Kidney tubule cell (primary cell): Measurements from ENCODE around the gene ENTR1.
A peak's percentile ranks its signal among the peaks of the same experiment; 100 is the strongest.

Experiments used
- DNase-seq: peaks from one replicate; pipeline ENCODE4 v3.0.0-alpha.2; 2018; ENCODE audit warnings: low spot score

Gene ENTR1

GRCh38 chr9:136376457-136376856, 34.0 kb downstream of the ENTR1 start:
- DNase-seq, result no peak

DNA sequence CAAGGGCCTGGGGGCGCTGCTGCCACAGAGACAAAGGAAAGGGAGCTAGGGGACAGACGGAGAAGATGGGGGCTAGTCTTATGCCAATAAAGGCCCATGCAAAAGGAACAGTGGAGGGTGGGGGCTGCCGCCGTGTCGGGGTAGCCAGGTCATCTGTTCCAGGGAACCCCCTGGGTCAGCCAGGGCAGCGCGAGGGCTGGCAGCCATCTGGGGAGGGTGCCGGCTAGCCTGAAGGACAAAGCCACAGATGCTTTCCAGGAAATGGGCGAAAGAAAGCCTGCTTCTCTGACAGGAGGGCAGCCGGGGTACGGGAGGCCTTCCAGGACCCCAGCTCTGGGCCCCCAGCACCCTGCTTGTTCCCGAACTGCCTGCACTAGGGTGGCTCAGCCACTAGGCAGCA, 35.3 kb downstream of the ENTR1 start:
- DNase-seq, result no peak

DNA sequence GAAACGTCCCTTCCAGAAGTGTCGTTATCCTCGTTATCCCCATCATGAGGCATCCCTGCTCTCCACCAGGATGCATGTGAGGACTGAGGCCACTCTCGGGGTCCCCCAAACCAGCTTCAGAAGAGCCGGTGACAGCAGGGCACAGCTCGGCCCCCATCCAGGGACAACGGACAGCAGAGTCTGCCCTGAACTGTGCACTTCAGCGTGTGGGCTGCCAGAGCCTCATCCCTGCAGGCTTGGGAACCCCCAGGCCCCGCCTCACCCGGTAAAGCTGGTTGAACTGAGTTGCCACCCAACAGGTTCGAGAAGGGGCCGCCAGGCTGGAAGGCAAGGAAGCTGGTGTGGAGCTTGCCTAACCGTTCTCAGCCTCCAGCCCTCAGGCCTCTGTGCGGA, 36.2 kb downstream of the ENTR1 start:
- DNase-seq, result no peak

DNA sequence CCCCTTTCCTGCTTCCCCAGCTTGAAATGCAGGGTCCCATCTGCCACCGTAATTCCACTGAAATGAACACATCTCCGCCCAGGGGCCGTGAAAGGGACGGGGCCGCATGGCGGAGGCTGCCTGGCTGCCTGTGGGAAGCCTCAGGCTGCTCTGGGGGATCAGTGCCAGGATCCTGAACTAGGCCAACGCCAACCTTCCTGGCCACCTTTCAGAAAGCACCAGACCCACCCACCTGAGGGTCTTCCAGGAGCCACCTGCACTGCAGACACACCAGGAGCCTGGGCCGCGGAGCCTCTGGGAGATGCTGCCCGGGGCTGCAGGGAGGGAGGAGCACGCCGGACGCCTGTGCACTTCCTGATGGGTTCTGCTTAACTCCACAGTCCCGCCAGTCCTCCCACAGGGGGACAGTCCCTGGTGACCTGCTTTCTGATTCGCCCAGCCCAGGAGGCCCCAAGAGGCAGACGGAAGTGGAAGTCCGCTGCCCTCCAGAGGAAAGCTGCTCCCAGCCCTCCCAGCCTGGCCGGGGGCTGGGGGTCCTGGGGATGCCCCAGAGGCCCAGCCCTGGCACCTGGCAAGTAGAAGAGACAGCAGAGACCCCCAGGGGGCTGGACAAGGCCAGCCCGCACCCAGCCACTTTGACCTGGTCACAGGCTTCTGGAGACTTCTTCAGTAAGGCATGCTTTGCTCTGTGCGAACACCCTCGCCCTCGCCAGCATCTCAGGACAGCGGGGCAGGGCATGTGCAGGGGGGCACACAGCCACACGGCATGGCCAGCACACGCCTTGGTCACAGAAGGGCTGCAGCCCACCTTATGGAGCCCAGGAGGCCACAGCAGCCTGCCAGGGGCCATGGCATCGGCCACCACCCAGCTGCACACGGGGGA, 36.9 kb downstream of the ENTR1 start, which contains the start of gene CARD9:
Gene CARD9 (minus strand): TSS at position 370 of the 883 bp plus-strand sequence. CDS start 1,591 bp downstream, outside the sequence.
- DNase-seq, result no peak

GRCh38 chr9:136372561-136373299, 37.7 kb downstream of the ENTR1 start:
- DNase-seq, result peak; percentile 88

DNA sequence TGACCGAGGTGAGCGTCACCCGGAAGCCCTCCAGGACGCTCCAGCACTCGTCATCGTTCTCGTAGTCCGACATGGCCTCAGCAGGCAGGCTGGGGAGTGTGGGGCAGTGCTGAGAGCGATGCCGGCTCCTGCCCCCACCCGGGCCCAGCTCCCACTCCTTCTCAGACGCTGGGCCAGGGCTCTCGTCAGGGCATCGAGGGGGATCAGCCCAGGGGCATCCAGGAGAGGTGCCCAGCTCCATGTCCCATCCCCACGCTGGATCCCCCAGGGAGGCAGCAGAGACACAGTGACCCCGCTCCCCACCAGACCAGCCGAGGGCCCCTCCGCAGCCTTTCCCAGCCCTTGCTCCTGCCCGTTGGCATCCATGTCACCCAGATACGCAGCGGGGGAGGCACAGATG, 38.4 kb downstream of the ENTR1 start:
- DNase-seq, result no peak

DNA sequence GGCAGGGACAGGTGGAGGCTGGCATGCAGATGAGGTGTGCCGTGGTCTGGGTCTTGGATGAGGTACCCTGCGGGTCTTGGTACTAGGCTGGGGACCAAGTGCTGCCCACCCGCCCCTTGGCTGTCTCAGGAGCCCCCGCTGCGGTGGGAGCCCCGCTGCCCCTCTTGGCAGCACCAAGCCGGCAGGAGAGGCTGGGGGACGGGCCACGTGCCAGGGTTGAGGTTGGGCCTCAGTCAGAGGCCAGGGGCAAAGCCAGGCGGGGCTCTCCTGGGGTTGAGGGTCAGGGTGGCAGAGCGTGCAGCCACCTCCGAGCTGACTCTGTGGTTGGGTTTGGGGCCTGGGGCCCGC, 38.9 kb downstream of the ENTR1 start:
- DNase-seq, result no peak

GRCh38 chr9:136370687-136371532, 39.5 kb downstream of the ENTR1 start:
- peak; percentile 46 for DNase-seq

- DNase-seq, result no peak
These were observed 40.4 kb downstream of the ENTR1 start for GRCh38 chr9:136370037-136370436.

- no peak for DNase-seq
These were observed 42.2 kb downstream of the ENTR1 start for GRCh38 chr9:136368190-136368589.

DNA sequence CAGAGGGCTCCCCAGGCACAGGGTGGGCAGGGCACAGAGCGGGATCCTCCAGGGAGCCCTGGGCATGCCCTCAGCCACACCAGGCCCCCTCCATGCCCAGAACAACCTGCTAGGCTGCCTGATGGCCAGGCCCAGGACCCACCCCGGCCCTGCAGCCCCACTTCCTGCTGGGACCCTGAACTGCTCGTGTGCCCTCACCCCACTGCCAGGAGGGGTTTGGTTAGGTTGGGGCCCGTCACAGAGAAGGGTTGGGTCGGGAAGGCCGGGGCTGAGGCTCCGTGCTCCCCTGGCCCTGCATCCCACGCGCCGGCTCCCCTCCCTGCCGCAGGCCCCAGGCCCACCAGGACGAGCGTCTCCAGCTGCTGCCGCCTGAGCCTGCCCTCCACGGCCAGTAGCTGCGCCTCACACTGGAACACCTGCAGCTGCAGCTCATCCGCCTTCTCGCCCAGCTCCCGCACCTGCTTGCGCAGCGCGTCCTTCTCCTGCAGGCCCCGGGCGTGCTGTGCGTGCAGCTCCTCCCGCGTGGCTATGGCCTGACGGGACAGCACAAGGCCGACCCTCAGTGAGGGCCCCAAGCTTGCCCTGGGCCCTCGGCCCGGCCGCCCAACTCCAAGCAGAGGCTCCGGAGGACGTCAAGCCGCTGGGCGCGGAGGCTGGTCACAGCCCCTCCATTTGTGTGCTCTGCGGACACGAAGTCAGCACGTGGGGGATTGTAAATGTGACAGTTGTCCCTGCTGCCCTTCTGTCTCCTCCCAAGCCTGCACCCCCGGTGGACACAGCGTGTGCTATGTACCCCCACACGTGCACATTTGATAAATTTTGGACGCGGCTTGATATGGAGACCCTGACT, 42.9 kb downstream of the ENTR1 start:
- DNase-seq, result no peak

- DNase-seq, result no peak
These were observed 43.6 kb downstream of the ENTR1 start for GRCh38 chr9:136366826-136367225.

GRCh38 chr9:136365775-136366222, 44.6 kb downstream of the ENTR1 start:
- no peak for DNase-seq

DNA sequence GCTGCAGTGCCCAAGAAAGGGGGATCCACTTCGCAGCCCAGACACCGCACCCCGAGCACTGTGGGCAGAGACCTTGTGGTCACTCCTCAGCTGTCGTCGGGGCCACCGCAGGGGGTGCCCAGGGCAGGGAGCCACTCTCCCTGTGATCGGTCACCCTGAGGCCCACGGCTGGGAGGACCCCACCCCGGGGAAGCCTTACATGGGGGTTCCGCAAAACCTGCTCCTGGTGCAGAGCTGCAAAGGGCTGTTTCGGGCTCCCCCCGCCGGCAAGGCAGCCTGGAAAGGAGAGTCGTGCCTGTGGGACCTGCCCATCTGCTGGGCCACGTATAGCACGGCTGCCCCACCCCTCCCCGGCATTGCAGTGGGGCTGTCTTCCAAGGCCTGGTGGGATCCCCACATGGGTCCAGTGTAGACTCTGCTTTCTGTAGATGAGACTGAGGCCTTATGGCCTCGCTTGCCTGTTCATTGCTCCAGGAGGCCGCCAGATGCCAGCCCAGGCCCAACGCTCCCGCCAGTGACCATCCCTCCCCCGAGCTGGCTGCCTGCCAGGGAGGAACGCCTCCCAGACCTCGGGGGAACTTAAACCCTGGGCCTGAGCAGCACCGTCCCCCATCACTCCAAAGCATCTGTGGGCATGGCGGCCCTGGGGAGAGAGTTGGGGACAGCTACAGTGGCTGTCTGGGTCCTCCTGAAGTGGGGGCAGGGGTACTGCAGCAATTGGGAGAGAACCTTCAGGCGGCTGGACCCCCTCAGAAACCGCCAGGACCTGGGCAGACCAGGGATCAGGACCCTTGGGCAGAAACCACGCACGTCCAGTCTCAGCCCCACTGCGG, 45.3 kb downstream of the ENTR1 start:
- DNase-seq, result no peak

DNA sequence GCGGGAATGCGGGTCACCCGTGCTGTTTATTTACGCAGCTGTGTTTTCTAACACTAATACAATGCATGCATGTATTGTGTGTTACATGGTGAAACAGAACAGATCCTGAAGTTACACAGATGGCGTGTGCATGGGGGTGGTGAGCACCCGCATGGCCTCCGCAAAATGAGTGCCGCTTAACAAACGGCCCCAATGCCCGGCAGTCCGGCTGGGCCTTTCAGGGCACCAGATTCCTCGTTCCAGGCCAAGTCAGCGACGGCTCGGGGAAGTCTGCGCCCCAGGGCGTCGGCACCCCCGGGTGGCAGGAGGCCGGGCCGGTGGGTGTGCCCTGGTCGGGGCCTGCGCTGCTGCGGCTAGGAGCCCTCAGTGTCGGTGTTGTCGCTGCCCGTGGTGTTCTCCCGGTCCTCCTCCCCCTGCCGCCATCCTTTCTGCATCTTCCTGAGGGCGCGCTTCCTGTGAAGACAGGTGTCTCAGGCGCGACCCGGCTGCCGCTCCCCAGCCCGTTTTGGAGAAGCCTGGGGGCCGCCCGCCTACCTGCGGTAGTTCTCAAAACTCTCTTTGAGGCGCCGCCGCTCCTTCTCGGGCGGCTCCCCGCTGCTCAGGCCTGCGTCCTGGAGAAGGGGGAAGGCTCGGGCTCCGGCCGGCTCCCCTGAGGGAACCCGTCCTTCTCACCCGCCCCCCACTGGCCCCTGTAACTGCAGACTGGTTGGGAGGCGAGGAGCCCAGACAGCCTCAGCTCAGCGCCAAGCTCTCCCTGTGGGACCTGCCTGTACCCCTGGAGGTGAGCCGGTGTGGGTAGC, 46.3 kb downstream of the ENTR1 start:
- DNase-seq, result no peak

GRCh38 chr9:136363106-136363948, 47.1 kb downstream of the ENTR1 start, which contains the start of gene DNLZ:
TSS of gene DNLZ (minus strand) at chr9:136363744. CDS start at chr9:136363714, 30 bp downstream.
- DNase-seq, result peak; percentile 95

GRCh38 chr9:136362450-136362784, 48.0 kb downstream of the ENTR1 start:
- no peak for DNase-seq

- no peak for DNase-seq
These were observed 48.5 kb downstream of the ENTR1 start for GRCh38 chr9:136361754-136362449.
